Measurements from ENCODE around the gene SLC16A10.

DNA sequence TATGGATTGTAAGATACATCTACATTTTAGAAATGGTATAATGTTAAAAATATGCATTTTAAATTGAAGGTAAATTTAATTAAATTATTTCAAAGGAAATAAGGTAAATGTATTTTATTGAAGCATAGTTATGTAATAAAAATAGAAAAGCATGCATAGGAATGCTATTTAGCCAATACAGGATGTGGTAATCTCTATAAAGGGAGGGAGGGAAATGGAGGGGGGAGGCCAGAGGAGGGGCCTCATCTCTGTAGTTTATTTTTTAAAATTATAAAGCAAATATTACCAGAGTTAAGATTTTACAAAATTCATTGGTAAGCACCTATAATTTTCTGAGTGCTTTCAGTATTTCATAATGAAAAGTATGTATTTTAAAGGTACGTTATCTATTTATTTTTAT, 27.2 kb downstream of the SLC16A10 start:
- TF ChIP-seq, protein P1, sequence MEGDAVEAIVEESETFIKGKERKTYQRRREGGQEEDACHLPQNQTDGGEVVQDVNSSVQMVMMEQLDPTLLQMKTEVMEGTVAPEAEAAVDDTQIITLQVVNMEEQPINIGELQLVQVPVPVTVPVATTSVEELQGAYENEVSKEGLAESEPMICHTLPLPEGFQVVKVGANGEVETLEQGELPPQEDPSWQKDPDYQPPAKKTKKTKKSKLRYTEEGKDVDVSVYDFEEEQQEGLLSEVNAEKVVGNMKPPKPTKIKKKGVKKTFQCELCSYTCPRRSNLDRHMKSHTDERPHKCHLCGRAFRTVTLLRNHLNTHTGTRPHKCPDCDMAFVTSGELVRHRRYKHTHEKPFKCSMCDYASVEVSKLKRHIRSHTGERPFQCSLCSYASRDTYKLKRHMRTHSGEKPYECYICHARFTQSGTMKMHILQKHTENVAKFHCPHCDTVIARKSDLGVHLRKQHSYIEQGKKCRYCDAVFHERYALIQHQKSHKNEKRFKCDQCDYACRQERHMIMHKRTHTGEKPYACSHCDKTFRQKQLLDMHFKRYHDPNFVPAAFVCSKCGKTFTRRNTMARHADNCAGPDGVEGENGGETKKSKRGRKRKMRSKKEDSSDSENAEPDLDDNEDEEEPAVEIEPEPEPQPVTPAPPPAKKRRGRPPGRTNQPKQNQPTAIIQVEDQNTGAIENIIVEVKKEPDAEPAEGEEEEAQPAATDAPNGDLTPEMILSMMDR (IDR thresholded peaks at IDR 0.05; ENCODE audit: low read depth, low read length) = no peak
- TF ChIP-seq EZH2phosphoT487 (IDR thresholded peaks at IDR 0.05; ENCODE audit: low read depth) = no peak
